Heart left ventricle (tissue), 13 donors: ENCODE measurements around the gene TMC2.

ENCODE experiments used
- POLR2A ChIP-seq, 2 donors: fragments of 450-650 bp; IDR thresholded peaks; one replicate each; pipeline ENCODE4 v1.6.1; 2017; ENCODE audit warnings: antibody characterized with exemption in 2 of 2, mild to moderate bottlenecking in 2 of 2, moderate library complexity in 2 of 2
- TF ChIP-seq, protein P1 (sequence below), 12 donors: fragments of 200-600 bp; sonication (generic) in 4 of 12; IDR thresholded peaks; one replicate each; pipeline versions ENCODE4 v1.5.0 to v1.8.0; 2018 to 2022; ENCODE audit warnings: antibody characterized with exemption in 12 of 12, mild to moderate bottlenecking in 5 of 12
- donor health status: ischemic (EF 13 %, LVEDD 7.1; RV severe dilation, severe dysfunction).
- donor health status: DM: no; HTN: yes; CAD: no.
- donor health status: DM: no; HTN: no; CAD: no.
- donor health status: ischemic (EF 25% LVEDD 6.9; RV normal size, moderate dysfunction).
- donor health status: ischemic (EF 25% LVEDD 5.7; RV mildly dilated, moderate dysfunction).
- donor health status: ischemic (EF 35%, LVEDD 5.7; RV mildly dilated, moderate dysfunction).
- donor health status: nonischemic (EF 11% LVEDD 7.7; RV severe dilation, severe dysfunction).
- donor health status: DM: yes; HTN: yes; CAD: no.
- donor health status: PGD.
- donor health status: ischemic (EF 29% LVEDD 5.4; RV normal size, mild dysfunction).
- donor health status: nonischemic (EF 23%, LVEDD 6.1; RV moderate dilation, normal function).

DNA sequence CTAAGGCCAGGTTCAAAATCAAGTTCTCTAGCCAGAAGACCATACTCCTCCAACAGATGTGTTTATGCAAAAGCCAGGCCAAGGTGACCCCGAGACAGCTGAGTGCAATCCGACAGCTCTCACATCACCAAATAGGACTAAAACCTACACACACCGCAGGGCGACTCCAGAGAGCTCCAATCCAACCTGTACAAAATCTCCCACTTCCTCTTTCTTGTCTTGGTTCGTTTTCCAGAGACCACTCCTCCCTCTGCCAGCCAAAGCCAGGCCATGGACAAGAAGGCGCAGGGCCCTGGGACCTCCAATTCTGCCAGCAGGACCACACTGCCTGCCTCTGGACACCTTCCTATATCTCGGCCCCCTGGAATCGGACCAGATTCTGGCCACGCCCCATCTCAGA is 104.5 kb downstream of the TMC2 start:
- TF ChIP-seq, protein P1, sequence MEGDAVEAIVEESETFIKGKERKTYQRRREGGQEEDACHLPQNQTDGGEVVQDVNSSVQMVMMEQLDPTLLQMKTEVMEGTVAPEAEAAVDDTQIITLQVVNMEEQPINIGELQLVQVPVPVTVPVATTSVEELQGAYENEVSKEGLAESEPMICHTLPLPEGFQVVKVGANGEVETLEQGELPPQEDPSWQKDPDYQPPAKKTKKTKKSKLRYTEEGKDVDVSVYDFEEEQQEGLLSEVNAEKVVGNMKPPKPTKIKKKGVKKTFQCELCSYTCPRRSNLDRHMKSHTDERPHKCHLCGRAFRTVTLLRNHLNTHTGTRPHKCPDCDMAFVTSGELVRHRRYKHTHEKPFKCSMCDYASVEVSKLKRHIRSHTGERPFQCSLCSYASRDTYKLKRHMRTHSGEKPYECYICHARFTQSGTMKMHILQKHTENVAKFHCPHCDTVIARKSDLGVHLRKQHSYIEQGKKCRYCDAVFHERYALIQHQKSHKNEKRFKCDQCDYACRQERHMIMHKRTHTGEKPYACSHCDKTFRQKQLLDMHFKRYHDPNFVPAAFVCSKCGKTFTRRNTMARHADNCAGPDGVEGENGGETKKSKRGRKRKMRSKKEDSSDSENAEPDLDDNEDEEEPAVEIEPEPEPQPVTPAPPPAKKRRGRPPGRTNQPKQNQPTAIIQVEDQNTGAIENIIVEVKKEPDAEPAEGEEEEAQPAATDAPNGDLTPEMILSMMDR (IDR thresholded peaks at IDR 0.05), result no peak
- TF ChIP-seq POLR2A (IDR thresholded peaks at IDR 0.05), result no peak
